Measurements from ENCODE around the gene SNAPIN.
"Not testable (repeated sequence)": the region's sequence is repeated elsewhere in the genome, so short reads cannot be mapped to it uniquely, and the experiment has no call there.

Gene SNAPIN

GRCh38 chr1:153661111-153661708, 2.7 kb downstream of the SNAPIN start:
- peak; percentile 34 for DNase-seq (ENCODE audit: low read depth)
- no peak overlapping the region for H3K4me3 ChIP-seq (ENCODE audit: low read depth, low read length)
- TF ChIP-seq MAX (IDR thresholded peaks at IDR 0.05; ENCODE audit: low read depth, low read length) = no peak
- TF ChIP-seq, protein P1, sequence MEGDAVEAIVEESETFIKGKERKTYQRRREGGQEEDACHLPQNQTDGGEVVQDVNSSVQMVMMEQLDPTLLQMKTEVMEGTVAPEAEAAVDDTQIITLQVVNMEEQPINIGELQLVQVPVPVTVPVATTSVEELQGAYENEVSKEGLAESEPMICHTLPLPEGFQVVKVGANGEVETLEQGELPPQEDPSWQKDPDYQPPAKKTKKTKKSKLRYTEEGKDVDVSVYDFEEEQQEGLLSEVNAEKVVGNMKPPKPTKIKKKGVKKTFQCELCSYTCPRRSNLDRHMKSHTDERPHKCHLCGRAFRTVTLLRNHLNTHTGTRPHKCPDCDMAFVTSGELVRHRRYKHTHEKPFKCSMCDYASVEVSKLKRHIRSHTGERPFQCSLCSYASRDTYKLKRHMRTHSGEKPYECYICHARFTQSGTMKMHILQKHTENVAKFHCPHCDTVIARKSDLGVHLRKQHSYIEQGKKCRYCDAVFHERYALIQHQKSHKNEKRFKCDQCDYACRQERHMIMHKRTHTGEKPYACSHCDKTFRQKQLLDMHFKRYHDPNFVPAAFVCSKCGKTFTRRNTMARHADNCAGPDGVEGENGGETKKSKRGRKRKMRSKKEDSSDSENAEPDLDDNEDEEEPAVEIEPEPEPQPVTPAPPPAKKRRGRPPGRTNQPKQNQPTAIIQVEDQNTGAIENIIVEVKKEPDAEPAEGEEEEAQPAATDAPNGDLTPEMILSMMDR (IDR thresholded peaks at IDR 0.05; ENCODE audit: low read depth, low read length) = no peak
- TF ChIP-seq MYC (IDR thresholded peaks at IDR 0.05; ENCODE audit: low read depth, low read length) = no peak
- no peak for TF ChIP-seq POLR2A (IDR thresholded peaks at IDR 0.05; ENCODE audit: extremely low read depth, insufficient read length)

GRCh38 chr1:153662269-153662668, 3.8 kb downstream of the SNAPIN start:
- no peak for DNase-seq (ENCODE audit: low read depth)
- no peak overlapping the region for H3K4me3 ChIP-seq (ENCODE audit: low read depth, low read length)
- TF ChIP-seq MAX (IDR thresholded peaks at IDR 0.05; ENCODE audit: low read depth, low read length) (no peak), POLR2A (IDR thresholded peaks at IDR 0.05; ENCODE audit: extremely low read depth, insufficient read length) (no peak), MYC (IDR thresholded peaks at IDR 0.05; ENCODE audit: low read depth, low read length) (no peak)
- TF ChIP-seq, protein P1 (IDR thresholded peaks at IDR 0.05; ENCODE audit: low read depth, low read length) = no peak

DNA sequence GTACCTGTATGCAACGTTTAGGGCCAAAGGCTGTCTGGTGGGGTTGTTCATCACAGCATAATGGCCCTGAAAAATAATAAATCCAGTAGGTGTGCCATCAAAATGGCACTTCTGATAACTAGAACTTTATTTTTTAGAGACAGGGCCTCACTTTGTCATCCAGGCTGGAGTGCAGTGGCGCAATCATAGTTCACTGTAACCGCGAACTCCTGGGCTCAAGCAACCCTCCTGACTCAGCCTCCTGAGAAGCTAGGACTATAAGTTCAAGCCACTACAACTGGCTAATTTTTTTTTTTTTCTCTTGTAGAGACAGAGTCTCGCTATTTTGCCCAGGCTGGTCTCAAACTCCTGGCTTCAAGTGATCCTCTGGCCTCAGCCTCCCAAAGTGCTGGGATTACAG, 4.7 kb downstream of the SNAPIN start:
- no peak for TF ChIP-seq POLR2A (IDR thresholded peaks at IDR 0.05; ENCODE audit: extremely low read depth, insufficient read length)
- TF ChIP-seq, protein P1 (IDR thresholded peaks at IDR 0.05; ENCODE audit: low read depth, low read length) = no peak
- no peak for TF ChIP-seq MYC (IDR thresholded peaks at IDR 0.05; ENCODE audit: low read depth, low read length)
- no peak for TF ChIP-seq MAX (IDR thresholded peaks at IDR 0.05; ENCODE audit: low read depth, low read length)
- DNase-seq (ENCODE audit: low read depth) = peak; percentile 71
- no peak overlapping the region for H3K4me3 ChIP-seq (ENCODE audit: low read depth, low read length)

DNA sequence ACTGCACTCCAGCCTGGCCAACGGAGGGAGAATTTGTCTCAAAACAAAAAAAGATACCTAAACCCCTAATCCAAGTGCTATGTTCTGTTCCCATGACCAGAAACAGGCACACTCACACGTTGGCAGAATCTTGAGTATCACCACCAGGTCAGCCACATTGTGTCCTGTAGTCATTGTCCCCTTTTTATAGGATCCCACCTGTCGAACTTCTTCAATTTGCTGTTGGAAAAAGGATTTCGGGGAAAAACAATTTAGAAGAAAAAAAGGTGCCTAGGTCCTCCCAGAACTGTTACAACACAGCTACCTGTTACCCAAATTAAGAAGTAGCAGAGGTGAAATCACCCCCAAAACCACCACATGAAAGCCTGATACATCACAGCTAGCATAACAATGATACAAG, 8.9 kb downstream of the SNAPIN start:
- no peak for DNase-seq (ENCODE audit: low read depth)
- TF ChIP-seq POLR2A (IDR thresholded peaks at IDR 0.05; ENCODE audit: extremely low read depth, insufficient read length) = no peak
- TF ChIP-seq MYC (IDR thresholded peaks at IDR 0.05; ENCODE audit: low read depth, low read length) = no peak
- H3K4me3 ChIP-seq (ENCODE audit: low read depth, low read length) = no peak overlapping the region

GRCh38 chr1:153668672-153669071, 10.2 kb downstream of the SNAPIN start:
- DNase-seq (ENCODE audit: low read depth) = not testable (repeated sequence)
- H3K4me3 ChIP-seq (ENCODE audit: low read depth, low read length) = peak overlapping the region; percentile 32

DNA sequence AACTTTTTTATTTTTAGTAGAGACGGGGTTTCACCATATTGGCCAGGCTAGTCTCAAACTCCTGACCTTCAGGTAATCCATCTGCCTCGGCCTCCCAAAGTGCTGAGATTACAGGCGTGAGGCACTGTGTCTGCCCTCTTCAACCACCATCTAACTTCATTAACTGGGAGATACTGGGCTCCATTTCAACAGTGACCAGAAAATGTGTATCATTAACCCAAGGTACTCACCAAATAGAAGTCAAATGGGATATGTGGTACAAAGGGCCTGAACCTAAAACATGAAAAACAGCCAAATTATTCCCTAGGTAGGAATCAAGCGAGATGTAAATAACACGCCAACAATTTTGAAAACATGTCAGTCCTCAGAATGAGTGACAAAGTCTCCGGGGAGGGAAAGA, 11.1 kb downstream of the SNAPIN start:
- TF ChIP-seq POLR2A (IDR thresholded peaks at IDR 0.05; ENCODE audit: extremely low read depth, insufficient read length) (no peak), MAX (IDR thresholded peaks at IDR 0.05; ENCODE audit: low read depth, low read length) (no peak), MYC (IDR thresholded peaks at IDR 0.05; ENCODE audit: low read depth, low read length) (no peak)
- TF ChIP-seq, protein P1 (IDR thresholded peaks at IDR 0.05; ENCODE audit: low read depth, low read length) = no peak
- no peak for DNase-seq (ENCODE audit: low read depth)
- peak overlapping the region; percentile 97 for H3K4me3 ChIP-seq (ENCODE audit: low read depth, low read length)

DNA sequence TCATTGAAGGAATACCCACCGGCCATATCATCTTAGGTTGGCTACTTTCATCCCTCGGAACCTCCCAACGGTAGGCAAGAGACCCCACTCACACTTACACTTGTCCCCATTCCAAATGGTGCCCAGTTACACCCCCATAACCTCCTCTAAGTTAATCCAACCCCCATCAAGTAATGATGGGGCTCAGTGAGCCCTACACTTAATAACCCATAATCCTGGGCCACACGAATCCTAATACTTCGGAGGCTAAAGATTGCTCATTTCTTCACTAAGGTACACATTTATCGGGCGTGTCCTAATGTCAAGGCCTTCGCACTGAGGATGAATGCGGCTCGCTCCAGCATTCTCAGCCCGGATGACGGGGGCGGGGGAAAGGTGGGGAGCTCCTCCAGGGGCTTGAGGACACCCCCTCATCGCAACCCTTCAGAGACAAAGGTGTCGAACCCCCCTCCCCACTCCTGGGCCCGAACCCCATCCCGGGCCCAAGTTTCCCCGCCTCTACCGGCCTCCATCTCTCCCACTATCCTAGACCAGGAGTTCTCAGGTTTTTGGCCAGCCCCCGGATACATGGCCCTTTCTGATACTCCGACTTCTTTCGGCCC, 11.9 kb downstream of the SNAPIN start:
- no peak for DNase-seq (ENCODE audit: low read depth)
- peak overlapping the region; percentile 97 for H3K4me3 ChIP-seq (ENCODE audit: low read depth, low read length)
- TF ChIP-seq MYC (IDR thresholded peaks at IDR 0.05; ENCODE audit: low read depth, low read length) (no peak), MAX (IDR thresholded peaks at IDR 0.05; ENCODE audit: low read depth, low read length) (no peak), POLR2A (IDR thresholded peaks at IDR 0.05; ENCODE audit: extremely low read depth, insufficient read length) (no peak)
- TF ChIP-seq, protein P1 (IDR thresholded peaks at IDR 0.05; ENCODE audit: low read depth, low read length) = no peak
